Sigmoid colon (tissue), 7 donors: ENCODE measurements around the gene TAC1. TPM values are rescaled to one million over a fixed set of nuclear protein-coding genes. Genes with fewer than 3 reads are reported as not detected.

ENCODE experiments used
- DNase-seq: peaks from one replicate; pipeline ENCODE4 v3.0.0-alpha.2; 2019
- H3K27ac ChIP-seq, 4 donors: fragments of 200-600 bp; sonication (generic); one replicate each; pipeline ENCODE4 v1.5.1; 2016 to 2019; ENCODE audit warnings: mild to moderate bottlenecking in 1 of 4
- H3K27me3 ChIP-seq, 3 donors: fragments of 200-600 bp; sonication (generic); one replicate each; pipeline ENCODE4 v1.5.1; 2019; ENCODE audit warnings: mild to moderate bottlenecking in 1 of 3
- H3K36me3 ChIP-seq, 4 donors: fragments of 200-600 bp; sonication (generic); one replicate each; pipeline ENCODE4 v1.5.1; 2016 to 2019
- H3K4me1 ChIP-seq, 4 donors: fragments of 200-600 bp; sonication (generic); one replicate each; pipeline ENCODE4 v1.5.1; 2017 to 2019
- H3K4me3 ChIP-seq, 4 donors: fragments of 200-600 bp; sonication (generic); one replicate each; pipeline ENCODE4 v1.5.1; 2017 to 2019; ENCODE audit warnings: mild to moderate bottlenecking in 2 of 4, moderate library complexity in 1 of 4
- H3K9me3 ChIP-seq, 4 donors: fragments of 200-600 bp in 3 of 4; sonication (generic) in 3 of 4; one replicate each; pipeline versions ENCODE4 v1.5.1 to v1.6.1; 2013 to 2019
- EP300 ChIP-seq, 4 donors: sonication (generic); formaldehyde crosslinking; IDR thresholded peaks; one replicate each; pipeline ENCODE4 v1.6.1; 2017; ENCODE audit warnings: antibody characterized with exemption in 4 of 4
- POLR2A ChIP-seq, 2 donors: fragments of 450-650 bp; IDR thresholded peaks; one replicate each; pipeline ENCODE4 v1.6.1; 2016; ENCODE audit warnings: antibody characterized with exemption in 2 of 2, mild to moderate bottlenecking in 2 of 2, moderate library complexity in 2 of 2
- POLR2AphosphoS5 ChIP-seq, 4 donors: sonication (generic); formaldehyde crosslinking; IDR thresholded peaks; one replicate each; pipeline ENCODE4 v1.6.1; 2017; ENCODE audit warnings: antibody characterized with exemption in 4 of 4
- WGBS, 2 donors: extraction: QIAGEN DNeasy Blood & Tissue Kit; methylation state at CpG; one replicate each; pipeline ENCODE4 v1.1.7; 2013; 5-methylcytosine and 5-hydroxymethylcytosine counted together
- intact Hi-C: fragments of 100-400 bp; cut with DNase I; formaldehyde crosslinking; loops from one replicate; pipeline ENCODE4 v1.15.1; 2023
- polyA plus RNA-seq, 3 donors: library from polyadenylated mRNA; stranded (reverse); fragments of 200-250 nt; gene quantifications; one replicate each; pipeline ENCODE4 v1.2.3, GENCODE V29; 2013
- total RNA-seq, 4 donors: library from RNA; depleted of rRNA; stranded (reverse); fragments of >200 nt; gene quantifications; one replicate each; pipeline ENCODE4 v1.1.0, GENCODE V29; 2016
- TF ChIP-seq, protein P1 (sequence below), 4 experiments: fragments of 450-650 bp in 3 of 4; fragments of 200-600 bp in 1 of 4; IDR thresholded peaks; one replicate each; pipeline ENCODE4 v1.5.1; 2016 to 2019; ENCODE audit warnings: antibody characterized with exemption in 4 of 4, mild to moderate bottlenecking in 3 of 4, moderate library complexity in 2 of 4
- donor health status: healthy with polysubstance abuse.
- donor health status: Bipolar disorder and iron deficiency.
- donor health status: healthy.

TAC1 gene
- total and polyA plus RNA-seq, 7 donors: 0.60 to 26.8 (median 10.7) TPM; not detected in 1

- no peak for TF ChIP-seq POLR2A (IDR thresholded peaks at IDR 0.05)
- no peak for TF ChIP-seq POLR2AphosphoS5 (IDR thresholded peaks at IDR 0.05)
- TF ChIP-seq, protein P1, sequence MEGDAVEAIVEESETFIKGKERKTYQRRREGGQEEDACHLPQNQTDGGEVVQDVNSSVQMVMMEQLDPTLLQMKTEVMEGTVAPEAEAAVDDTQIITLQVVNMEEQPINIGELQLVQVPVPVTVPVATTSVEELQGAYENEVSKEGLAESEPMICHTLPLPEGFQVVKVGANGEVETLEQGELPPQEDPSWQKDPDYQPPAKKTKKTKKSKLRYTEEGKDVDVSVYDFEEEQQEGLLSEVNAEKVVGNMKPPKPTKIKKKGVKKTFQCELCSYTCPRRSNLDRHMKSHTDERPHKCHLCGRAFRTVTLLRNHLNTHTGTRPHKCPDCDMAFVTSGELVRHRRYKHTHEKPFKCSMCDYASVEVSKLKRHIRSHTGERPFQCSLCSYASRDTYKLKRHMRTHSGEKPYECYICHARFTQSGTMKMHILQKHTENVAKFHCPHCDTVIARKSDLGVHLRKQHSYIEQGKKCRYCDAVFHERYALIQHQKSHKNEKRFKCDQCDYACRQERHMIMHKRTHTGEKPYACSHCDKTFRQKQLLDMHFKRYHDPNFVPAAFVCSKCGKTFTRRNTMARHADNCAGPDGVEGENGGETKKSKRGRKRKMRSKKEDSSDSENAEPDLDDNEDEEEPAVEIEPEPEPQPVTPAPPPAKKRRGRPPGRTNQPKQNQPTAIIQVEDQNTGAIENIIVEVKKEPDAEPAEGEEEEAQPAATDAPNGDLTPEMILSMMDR (IDR thresholded peaks at IDR 0.05): no peak
- no peak for TF ChIP-seq EP300 (IDR thresholded peaks at IDR 0.05)
- WGBS, 2 donors: 18 to 40% methylated on average over 1 of the region's 1 CpG
- Histone ChIP-seq H3K4me3 (no peak overlapping the region), H3K4me1 (no peaks in the 10 kb centered on the region), H3K36me3 (no peaks in the 10 kb centered on the region), H3K9me3 (no peaks in the 10 kb centered on the region), H3K27me3 (no peaks in the 10 kb centered on the region), H3K27ac (no peak overlapping the region)
- no peak for DNase-seq
- intact Hi-C loops: no loop called here
Measured at GRCh38 chr7:97752215-97752614, 20.3 kb downstream of the TAC1 start.

- Histone ChIP-seq H3K27ac (no peak overlapping the region), H3K27me3 (no peaks in the 10 kb centered on the region), H3K4me3 (no peak overlapping the region), H3K36me3 (no peaks in the 10 kb centered on the region), H3K9me3 (no peaks in the 10 kb centered on the region), H3K4me1 (no peaks in the 10 kb centered on the region)
- TF ChIP-seq POLR2A (IDR thresholded peaks at IDR 0.05) (no peak), EP300 (IDR thresholded peaks at IDR 0.05) (no peak), POLR2AphosphoS5 (IDR thresholded peaks at IDR 0.05) (no peak)
- TF ChIP-seq, protein P1 (IDR thresholded peaks at IDR 0.05): no peak
- intact Hi-C loops: no loop called here
- DNase-seq: no peak
- 77 to 79% methylated on average over 2 of the region's 2 CpGs for WGBS, 2 donors
Measured at GRCh38 chr7:97757824-97758223, 25.9 kb downstream of the TAC1 start.

- Histone ChIP-seq H3K27me3 (no peaks in the 10 kb centered on the region), H3K9me3 (no peaks in the 10 kb centered on the region), H3K4me3 (no peak overlapping the region), H3K36me3 (no peaks in the 10 kb centered on the region), H3K4me1 (no peaks in the 10 kb centered on the region), H3K27ac (no peak overlapping the region)
- intact Hi-C loops: no loop called here
- TF ChIP-seq POLR2AphosphoS5 (IDR thresholded peaks at IDR 0.05) (no peak), POLR2A (IDR thresholded peaks at IDR 0.05) (no peak), EP300 (IDR thresholded peaks at IDR 0.05) (no peak)
- TF ChIP-seq, protein P1 (IDR thresholded peaks at IDR 0.05): no peak
- 29 to 58% methylated on average over 5 of the region's 5 CpGs for WGBS, 2 donors
- no peak for DNase-seq
Measured at GRCh38 chr7:97770850-97771249, 39.0 kb downstream of the TAC1 start.

- Histone ChIP-seq H3K36me3 (no peaks in the 10 kb centered on the region), H3K4me1 (no peaks in the 10 kb centered on the region), H3K9me3 (no peaks in the 10 kb centered on the region), H3K4me3 (no peak overlapping the region), H3K27ac (no peak overlapping the region), H3K27me3 (no peaks in the 10 kb centered on the region)
- TF ChIP-seq, protein P1 (IDR thresholded peaks at IDR 0.05): no peak
- TF ChIP-seq POLR2AphosphoS5 (IDR thresholded peaks at IDR 0.05) (no peak), POLR2A (IDR thresholded peaks at IDR 0.05) (no peak), EP300 (IDR thresholded peaks at IDR 0.05) (no peak)
- no peak for DNase-seq
- 18 to 63% methylated on average over 6 of the region's 6 CpGs for WGBS, 2 donors
- intact Hi-C loops: no loop called here
Measured at GRCh38 chr7:97771576-97771975, 39.7 kb downstream of the TAC1 start.
